Activated CD8-positive, alpha-beta memory T cell treated with anti-CD3 and anti-CD28 coated beads, Interleukin-2, amount 50 U/mL, for 4 hours (primary cell): Measurements from ENCODE around the gene MOSPD3.
A peak's percentile ranks its signal among the peaks of the same experiment; 100 is the strongest.

Experiments
- DNase-seq: peaks from one replicate; pipeline ENCODE4 v3.0.0-alpha.2; 2020

Gene MOSPD3

GRCh38 chr7:100595188-100595587 is 17.2 kb upstream of the MOSPD3 start:
- no peak for DNase-seq

GRCh38 chr7:100598425-100598824 is 13.9 kb upstream of the MOSPD3 start:
- no peak for DNase-seq

- DNase-seq, result no peak
Observed at GRCh38 chr7:100599911-100600729, 12.2 kb upstream of the MOSPD3 start.

- DNase-seq, result no peak
Observed at GRCh38 chr7:100600730-100601038, 11.7 kb upstream of the MOSPD3 start.

- DNase-seq, result no peak
Observed at GRCh38 chr7:100602889-100603725, 9.2 kb upstream of the MOSPD3 start.

GRCh38 chr7:100603726-100604027 is 8.7 kb upstream of the MOSPD3 start:
- DNase-seq, result no peak

- peak; percentile 74 for DNase-seq
Observed at GRCh38 chr7:100604028-100604975, 8.0 kb upstream of the MOSPD3 start.

GRCh38 chr7:100604976-100605911 is 7.1 kb upstream of the MOSPD3 start:
- no peak for DNase-seq

- DNase-seq, result no peak
Observed at GRCh38 chr7:100606313-100606712, 6.0 kb upstream of the MOSPD3 start.

- DNase-seq, result no peak
Observed at GRCh38 chr7:100607111-100607510, 5.2 kb upstream of the MOSPD3 start.

- no peak for DNase-seq
Observed at GRCh38 chr7:100609958-100610357, 2.4 kb upstream of the MOSPD3 start.

- no peak for DNase-seq
Observed at GRCh38 chr7:100612730-100613390, 520 bp downstream of the MOSPD3 start.

- DNase-seq, result no peak
Observed at GRCh38 chr7:100613412-100614175, 1.3 kb downstream of the MOSPD3 start.

GRCh38 chr7:100614308-100614861 is 2.0 kb downstream of the MOSPD3 start:
- DNase-seq, result no peak

- no peak for DNase-seq
Observed at GRCh38 chr7:100620239-100620638, 7.9 kb downstream of the MOSPD3 start.

GRCh38 chr7:100620804-100621203 is 8.5 kb downstream of the MOSPD3 start:
- DNase-seq, result no peak

- no peak for DNase-seq
Observed at GRCh38 chr7:100621554-100621953, 9.2 kb downstream of the MOSPD3 start.

- DNase-seq, result no peak
Observed at GRCh38 chr7:100623951-100624824, 11.8 kb downstream of the MOSPD3 start.

GRCh38 chr7:100626055-100626454 is 13.7 kb downstream of the MOSPD3 start:
- no peak for DNase-seq
